ENCODE results near the gene NES.

Gene NES

GRCh38 chr1:156645056-156645455, 32.2 kb downstream of the NES start:
- no peak for TF ChIP-seq EZH2phosphoT487 (conservative IDR thresholded peaks at IDR 0.05; ENCODE audit: low read length)
- no peak for TF ChIP-seq CTCF (IDR thresholded peaks at IDR 0.05; ENCODE audit: insufficient read depth, low read length, poor library complexity, severe bottlenecking)
- Histone ChIP-seq H3K36me3 (ENCODE audit: low read length) (no peaks in the 10 kb centered on the region), H3K27me3 (ENCODE audit: low read length) (no peaks in the 10 kb centered on the region), H3F3A (ENCODE audit: insufficient read depth) (no peaks in the 10 kb centered on the region), H3K79me2 (ENCODE audit: insufficient read depth, low read length) (no peaks in the 10 kb centered on the region), H3K27ac (ENCODE audit: low read depth, low read length) (no peak overlapping the region), H3K4me3 (ENCODE audit: insufficient read depth, low read length, poor library complexity, severe bottlenecking) (no peak overlapping the region), H3K9me2 (replicated peaks; ENCODE audit: insufficient read depth, low read length) (no peaks in the 10 kb centered on the region), H3K4me2 (ENCODE audit: low read depth, low read length, poor library complexity, severe bottlenecking) (no peak overlapping the region), H3K9ac (ENCODE audit: low read length) (no peak overlapping the region), H3K9me3 (ENCODE audit: insufficient read depth, low read length) (no peaks in the 10 kb centered on the region), H4K20me1 (ENCODE audit: low read depth, low read length) (no peaks in the 10 kb centered on the region), H2AFZ (ENCODE audit: low read depth, low read length, severe bottlenecking) (no peak overlapping the region)

DNA sequence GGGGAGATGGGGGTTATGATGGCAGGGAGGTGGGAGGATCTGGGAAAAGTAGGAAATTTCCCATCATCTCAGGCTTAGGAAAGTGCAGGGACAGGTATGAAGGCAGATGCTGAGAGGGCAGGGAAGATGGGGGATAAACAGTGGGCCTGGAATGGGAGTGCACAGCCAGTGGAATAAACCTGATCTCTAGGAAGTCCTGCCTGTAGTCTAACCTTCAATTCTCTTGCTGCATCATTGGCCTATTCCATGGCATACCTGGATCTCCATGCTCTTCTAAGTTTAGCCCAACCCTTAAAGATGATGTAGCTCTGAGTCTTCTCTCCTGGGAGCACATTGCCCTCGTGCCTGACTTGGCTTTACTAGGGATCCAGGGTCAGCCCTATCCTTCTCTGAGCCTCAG, 32.6 kb downstream of the NES start:
- Histone ChIP-seq H3K79me2 (ENCODE audit: insufficient read depth, low read length) (no peaks in the 10 kb centered on the region), H2AFZ (ENCODE audit: low read depth, low read length, severe bottlenecking) (no peak overlapping the region), H3K9me3 (ENCODE audit: insufficient read depth, low read length) (no peaks in the 10 kb centered on the region), H3K4me3 (ENCODE audit: insufficient read depth, low read length, poor library complexity, severe bottlenecking) (no peak overlapping the region), H3K9ac (ENCODE audit: low read length) (no peak overlapping the region), H3K36me3 (ENCODE audit: low read length) (no peaks in the 10 kb centered on the region), H3K9me2 (replicated peaks; ENCODE audit: insufficient read depth, low read length) (no peaks in the 10 kb centered on the region), H3K27ac (ENCODE audit: low read depth, low read length) (no peak overlapping the region), H3F3A (ENCODE audit: insufficient read depth) (no peaks in the 10 kb centered on the region), H3K27me3 (ENCODE audit: low read length) (no peaks in the 10 kb centered on the region), H3K4me2 (ENCODE audit: low read depth, low read length, poor library complexity, severe bottlenecking) (no peak overlapping the region), H4K20me1 (ENCODE audit: low read depth, low read length) (no peaks in the 10 kb centered on the region)
- TF ChIP-seq CTCF (IDR thresholded peaks at IDR 0.05; ENCODE audit: insufficient read depth, low read length, poor library complexity, severe bottlenecking), result no peak
- TF ChIP-seq EZH2phosphoT487 (conservative IDR thresholded peaks at IDR 0.05; ENCODE audit: low read length), result no peak

GRCh38 chr1:156644146-156644545, 33.1 kb downstream of the NES start:
- no peaks in the 10 kb centered on the region for H3K9me2 ChIP-seq (replicated peaks; ENCODE audit: insufficient read depth, low read length)
- no peaks in the 10 kb centered on the region for H3K27me3 ChIP-seq (ENCODE audit: low read length)
- no peak overlapping the region for H3K9ac ChIP-seq (ENCODE audit: low read length)
- no peaks in the 10 kb centered on the region for H4K20me1 ChIP-seq (ENCODE audit: low read depth, low read length)
- H3K4me3 ChIP-seq (ENCODE audit: insufficient read depth, low read length, poor library complexity, severe bottlenecking), result no peak overlapping the region
- H2AFZ ChIP-seq (ENCODE audit: low read depth, low read length, severe bottlenecking), result no peak overlapping the region
- no peaks in the 10 kb centered on the region for H3K36me3 ChIP-seq (ENCODE audit: low read length)
- no peaks in the 10 kb centered on the region for H3K79me2 ChIP-seq (ENCODE audit: insufficient read depth, low read length)
- no peaks in the 10 kb centered on the region for H3F3A ChIP-seq (ENCODE audit: insufficient read depth)
- H3K9me3 ChIP-seq (ENCODE audit: insufficient read depth, low read length), result no peaks in the 10 kb centered on the region
- H3K4me2 ChIP-seq (ENCODE audit: low read depth, low read length, poor library complexity, severe bottlenecking), result no peak overlapping the region
- H3K27ac ChIP-seq (ENCODE audit: low read depth, low read length), result no peak overlapping the region
- TF ChIP-seq EZH2phosphoT487 (conservative IDR thresholded peaks at IDR 0.05; ENCODE audit: low read length) (no peak), CTCF (IDR thresholded peaks at IDR 0.05; ENCODE audit: insufficient read depth, low read length, poor library complexity, severe bottlenecking) (no peak)

GRCh38 chr1:156643778-156644092, 33.5 kb downstream of the NES start:
- no peaks in the 10 kb centered on the region for H4K20me1 ChIP-seq (ENCODE audit: low read depth, low read length)
- H3F3A ChIP-seq (ENCODE audit: insufficient read depth), result no peaks in the 10 kb centered on the region
- no peaks in the 10 kb centered on the region for H3K36me3 ChIP-seq (ENCODE audit: low read length)
- no peak overlapping the region for H3K4me3 ChIP-seq (ENCODE audit: insufficient read depth, low read length, poor library complexity, severe bottlenecking)
- no peaks in the 10 kb centered on the region for H3K9me3 ChIP-seq (ENCODE audit: insufficient read depth, low read length)
- H2AFZ ChIP-seq (ENCODE audit: low read depth, low read length, severe bottlenecking), result no peak overlapping the region
- TF ChIP-seq EZH2phosphoT487 (conservative IDR thresholded peaks at IDR 0.05; ENCODE audit: low read length), result no peak
- TF ChIP-seq CTCF (IDR thresholded peaks at IDR 0.05; ENCODE audit: insufficient read depth, low read length, poor library complexity, severe bottlenecking), result no peak
- H3K9ac ChIP-seq (ENCODE audit: low read length), result no peak overlapping the region
- no peaks in the 10 kb centered on the region for H3K27me3 ChIP-seq (ENCODE audit: low read length)
- no peak overlapping the region for H3K27ac ChIP-seq (ENCODE audit: low read depth, low read length)
- no peaks in the 10 kb centered on the region for H3K79me2 ChIP-seq (ENCODE audit: insufficient read depth, low read length)
- no peaks in the 10 kb centered on the region for H3K9me2 ChIP-seq (replicated peaks; ENCODE audit: insufficient read depth, low read length)
- no peak overlapping the region for H3K4me2 ChIP-seq (ENCODE audit: low read depth, low read length, poor library complexity, severe bottlenecking)

Data from SU-DHL-6 (cell line).